GM06990 (cell line): ENCODE results near the gene PDYN.

Source experiments
- DNase-seq: peaks from one replicate; pipeline ENCODE4 v3.0.0-alpha.2; 2011; ENCODE audit not compliant: insufficient read length; ENCODE audit errors: extremely low read depth
- H3K27me3 ChIP-seq: replicated peaks from 2 replicates; pipeline ENCODE4 v1.6.0; 2011; ENCODE audit warnings: low read length; ENCODE audit not compliant: control insufficient read depth, insufficient read depth
- H3K36me3 ChIP-seq: 2 replicates; pipeline ENCODE4 v1.5.1; 2011; ENCODE audit warnings: low read length; ENCODE audit not compliant: control insufficient read depth, insufficient read depth
- H3K4me3 ChIP-seq: replicated peaks from 2 replicates; pipeline ENCODE4 v1.5.1; 2011; ENCODE audit warnings: low read depth, mild to moderate bottlenecking, control low read depth, low read length
- TF ChIP-seq, protein P1 (sequence below): IDR thresholded peaks from 2 replicates; pipeline ENCODE4 v1.5.1; 2011; ENCODE audit warnings: low read length, control low read depth, mild to moderate bottlenecking, inconsistent platforms; ENCODE audit not compliant: insufficient read depth, poor library complexity, severe bottlenecking

Gene PDYN

DNA sequence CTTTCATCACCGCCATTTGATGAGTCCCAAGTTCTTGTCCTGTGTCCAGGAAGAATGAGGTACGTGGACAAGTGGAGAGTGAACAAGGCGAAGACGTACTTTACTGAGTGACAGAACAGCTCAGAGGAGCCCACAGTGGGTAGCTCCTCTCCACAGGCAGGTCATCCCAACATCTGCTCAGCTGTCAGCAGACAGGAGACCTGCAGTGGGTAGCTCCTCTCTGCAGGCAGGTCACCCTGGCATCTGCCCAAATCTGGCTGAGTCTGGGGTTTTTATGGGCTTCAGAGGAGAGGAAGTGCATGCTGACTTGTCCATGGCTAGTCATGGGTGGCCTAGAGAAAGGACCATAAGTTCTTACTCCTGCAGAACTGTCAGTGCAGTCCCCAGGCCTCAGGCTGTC lies 32.7 kb upstream of the PDYN start:
- Histone ChIP-seq H3K4me3 (no peak overlapping the region), H3K36me3 (no peaks in the 10 kb centered on the region), H3K27me3 (no peaks in the 10 kb centered on the region)
- no peak for DNase-seq
- TF ChIP-seq, protein P1, sequence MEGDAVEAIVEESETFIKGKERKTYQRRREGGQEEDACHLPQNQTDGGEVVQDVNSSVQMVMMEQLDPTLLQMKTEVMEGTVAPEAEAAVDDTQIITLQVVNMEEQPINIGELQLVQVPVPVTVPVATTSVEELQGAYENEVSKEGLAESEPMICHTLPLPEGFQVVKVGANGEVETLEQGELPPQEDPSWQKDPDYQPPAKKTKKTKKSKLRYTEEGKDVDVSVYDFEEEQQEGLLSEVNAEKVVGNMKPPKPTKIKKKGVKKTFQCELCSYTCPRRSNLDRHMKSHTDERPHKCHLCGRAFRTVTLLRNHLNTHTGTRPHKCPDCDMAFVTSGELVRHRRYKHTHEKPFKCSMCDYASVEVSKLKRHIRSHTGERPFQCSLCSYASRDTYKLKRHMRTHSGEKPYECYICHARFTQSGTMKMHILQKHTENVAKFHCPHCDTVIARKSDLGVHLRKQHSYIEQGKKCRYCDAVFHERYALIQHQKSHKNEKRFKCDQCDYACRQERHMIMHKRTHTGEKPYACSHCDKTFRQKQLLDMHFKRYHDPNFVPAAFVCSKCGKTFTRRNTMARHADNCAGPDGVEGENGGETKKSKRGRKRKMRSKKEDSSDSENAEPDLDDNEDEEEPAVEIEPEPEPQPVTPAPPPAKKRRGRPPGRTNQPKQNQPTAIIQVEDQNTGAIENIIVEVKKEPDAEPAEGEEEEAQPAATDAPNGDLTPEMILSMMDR: no peak

DNA sequence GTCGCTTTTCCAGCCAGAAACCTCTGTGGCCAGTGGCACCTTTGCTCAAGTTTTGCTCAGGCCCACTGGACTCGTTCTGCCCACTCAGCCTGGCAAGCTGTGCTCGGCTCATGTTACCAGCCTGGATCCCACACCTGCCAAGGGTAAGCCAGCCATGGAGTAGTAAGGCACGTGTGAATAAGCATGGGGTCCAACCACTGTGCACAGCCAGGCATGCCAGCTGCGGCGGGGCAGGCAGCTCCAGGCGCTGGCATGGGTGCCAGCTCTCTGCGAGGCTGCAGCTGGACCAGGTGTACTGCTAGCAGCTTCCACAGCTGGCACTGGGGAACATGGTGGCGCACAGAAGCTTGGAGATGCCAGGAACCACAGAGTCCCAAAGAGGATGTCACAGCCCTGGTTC lies 32.1 kb upstream of the PDYN start:
- Histone ChIP-seq H3K27me3 (no peaks in the 10 kb centered on the region), H3K36me3 (no peaks in the 10 kb centered on the region)
- TF ChIP-seq, protein P1: no peak

DNA sequence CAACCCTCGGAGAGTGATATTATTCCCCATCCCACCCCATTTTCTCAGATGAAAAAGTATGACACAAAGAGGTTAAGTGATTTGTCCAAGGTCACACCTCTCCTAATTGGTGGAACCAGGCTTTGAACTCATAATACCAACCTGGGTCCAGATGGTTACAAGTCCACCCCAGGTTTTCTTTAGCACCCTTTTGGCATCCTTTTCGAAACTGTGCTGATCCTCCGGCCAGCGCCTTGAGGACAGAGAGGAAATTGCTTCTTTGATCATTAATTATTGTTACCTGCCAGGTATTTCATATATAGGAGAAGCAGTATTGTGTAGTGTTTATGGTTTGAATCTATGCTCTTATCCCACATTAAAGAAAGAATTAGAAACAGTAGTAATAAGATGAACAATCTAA lies 29.3 kb upstream of the PDYN start:
- TF ChIP-seq, protein P1: no peak
- DNase-seq: no peak
- no peaks in the 10 kb centered on the region for H3K36me3 ChIP-seq
- no peaks in the 10 kb centered on the region for H3K27me3 ChIP-seq
- H3K4me3 ChIP-seq: no peak overlapping the region

More for the DNA sequence above, 32.1 kb upstream of the PDYN start:
- no peak for DNase-seq
- H3K4me3 ChIP-seq: no peak overlapping the region

DNA sequence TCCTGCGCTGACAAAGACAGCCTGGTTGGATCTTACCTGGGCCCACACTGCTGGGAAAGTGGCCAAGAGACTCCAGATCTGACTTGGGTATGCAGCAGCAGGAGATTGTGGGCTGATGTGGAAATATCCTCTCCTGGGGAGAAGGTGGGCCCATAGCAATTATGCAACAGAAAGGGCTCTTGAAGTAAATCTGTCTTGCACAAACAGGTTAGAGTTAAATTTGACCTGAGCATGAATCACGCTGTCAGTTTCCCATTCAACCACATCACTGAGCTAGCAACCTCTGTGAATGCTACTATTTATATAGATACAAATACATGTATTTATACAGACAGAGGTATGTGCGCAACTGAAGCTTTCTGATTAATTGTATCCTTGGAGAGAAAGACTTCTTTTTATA lies 28.3 kb upstream of the PDYN start:
- Histone ChIP-seq H3K36me3 (no peaks in the 10 kb centered on the region), H3K4me3 (no peak overlapping the region), H3K27me3 (no peaks in the 10 kb centered on the region)
- TF ChIP-seq, protein P1: no peak
- DNase-seq: no peak

DNA sequence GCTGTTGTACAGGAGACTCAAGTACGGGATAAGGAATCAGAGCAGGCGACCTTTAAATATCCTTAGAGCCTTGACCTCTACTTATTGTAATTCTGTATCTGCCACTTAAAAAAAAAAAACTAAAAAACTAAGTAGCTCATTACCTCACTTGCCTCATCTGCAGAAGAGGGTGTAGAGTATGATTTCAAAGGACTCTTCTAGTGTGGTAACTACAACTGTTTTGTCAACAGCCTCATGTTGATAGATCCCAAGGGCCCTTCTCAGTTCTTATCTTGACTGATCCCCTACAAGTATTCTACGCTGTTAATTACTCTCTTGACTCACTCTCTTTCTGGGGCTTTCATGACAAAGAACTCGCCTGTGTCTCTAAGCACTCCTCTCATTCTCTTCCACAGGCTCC lies 16.7 kb upstream of the PDYN start:
- DNase-seq: no peak
- Histone ChIP-seq H3K4me3 (no peak overlapping the region), H3K27me3 (no peaks in the 10 kb centered on the region; the same call in 1 of the 2 replicates), H3K36me3 (no peaks in the 10 kb centered on the region)
- TF ChIP-seq, protein P1: no peak
